HTERT RPE-1 (cell line): ENCODE data around the gene KLHL20.

ENCODE experiments used
- in situ Hi-C: fragments of 300-500 bp; cut with MboI; formaldehyde crosslinking; loops from 4 replicates; pipeline ENCODE4 v1.14.3; 2020; ENCODE audit warnings: low sequenced_read_pairs

Gene KLHL20

GRCh38 chr1:173824315-173825081 lies 109.7 kb downstream of the KLHL20 start, which contains the start of the genes CENPL and DARS2:
CENPL (minus strand) TSS chr1:173824883; CDS start chr1:173811299, 13,584 bp downstream.
DARS2 (plus strand) TSS chr1:173824673; CDS start chr1:173825230, 557 bp downstream.
- in situ Hi-C loops = no loop called here

- in situ Hi-C loops = no loop called here
Observed at GRCh38 chr1:173827611-173828010, 112.8 kb downstream of the KLHL20 start.

GRCh38 chr1:173832748-173833147 lies 118.0 kb downstream of the KLHL20 start:
- in situ Hi-C loops = no loop called here
